ENCODE data around the gene GPRASP3. TPM values are rescaled to one million over a fixed set of nuclear protein-coding genes. Genes with fewer than 3 reads are reported as not detected.
A peak's percentile ranks its signal among the peaks of the same experiment; 100 is the strongest.
"Not testable (repeated sequence)": the region's sequence is repeated elsewhere in the genome, so short reads cannot be mapped to it uniquely, and the experiment has no call there.

GPRASP3 gene, protein sequence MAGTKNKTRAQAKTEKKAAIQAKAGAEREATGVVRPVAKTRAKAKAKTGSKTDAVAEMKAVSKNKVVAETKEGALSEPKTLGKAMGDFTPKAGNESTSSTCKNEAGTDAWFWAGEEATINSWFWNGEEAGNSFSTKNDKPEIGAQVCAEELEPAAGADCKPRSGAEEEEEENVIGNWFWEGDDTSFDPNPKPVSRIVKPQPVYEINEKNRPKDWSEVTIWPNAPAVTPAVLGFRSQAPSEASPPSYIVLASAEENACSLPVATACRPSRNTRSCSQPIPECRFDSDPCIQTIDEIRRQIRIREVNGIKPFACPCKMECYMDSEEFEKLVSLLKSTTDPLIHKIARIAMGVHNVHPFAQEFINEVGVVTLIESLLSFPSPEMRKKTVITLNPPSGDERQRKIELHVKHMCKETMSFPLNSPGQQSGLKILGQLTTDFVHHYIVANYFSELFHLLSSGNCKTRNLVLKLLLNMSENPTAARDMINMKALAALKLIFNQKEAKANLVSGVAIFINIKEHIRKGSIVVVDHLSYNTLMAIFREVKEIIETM
- 10 to 100 TPM in 1 of 10 donors, 1 to 10 TPM in 9; 6.4 to 10.0 (median 7.6) TPM for polyA plus RNA-seq (ENCODE audit: insufficient read length in 10 of 10)
- long read RNA-seq, donor 1: 0 reads
- long read RNA-seq, donor 2: 0 reads
- long read RNA-seq, donor 3: 0 reads
- long read RNA-seq, donor 4: 0 reads
- long read RNA-seq, donor 5, full-length matches to known transcripts: 1 of 1 reads
- long read RNA-seq, donor 5, partial matches to known transcripts: 0 of 1 reads
- long read RNA-seq, donor 5, other reads (novel, unspliced or antisense): 0 of 1 reads
- long read RNA-seq, donor 6, full-length matches to known transcripts: 2 of 2 reads
- long read RNA-seq, donor 6, partial matches to known transcripts: 0 of 2 reads
- long read RNA-seq, donor 6, other reads (novel, unspliced or antisense): 0 of 2 reads
- long read RNA-seq, donor 7, partial matches to known transcripts: 0 of 1 reads
- long read RNA-seq, donor 7, other reads (novel, unspliced or antisense): 0 of 1 reads
- long read RNA-seq, donor 8: 0 reads
- long read RNA-seq, donor 9: 0 reads

DNA sequence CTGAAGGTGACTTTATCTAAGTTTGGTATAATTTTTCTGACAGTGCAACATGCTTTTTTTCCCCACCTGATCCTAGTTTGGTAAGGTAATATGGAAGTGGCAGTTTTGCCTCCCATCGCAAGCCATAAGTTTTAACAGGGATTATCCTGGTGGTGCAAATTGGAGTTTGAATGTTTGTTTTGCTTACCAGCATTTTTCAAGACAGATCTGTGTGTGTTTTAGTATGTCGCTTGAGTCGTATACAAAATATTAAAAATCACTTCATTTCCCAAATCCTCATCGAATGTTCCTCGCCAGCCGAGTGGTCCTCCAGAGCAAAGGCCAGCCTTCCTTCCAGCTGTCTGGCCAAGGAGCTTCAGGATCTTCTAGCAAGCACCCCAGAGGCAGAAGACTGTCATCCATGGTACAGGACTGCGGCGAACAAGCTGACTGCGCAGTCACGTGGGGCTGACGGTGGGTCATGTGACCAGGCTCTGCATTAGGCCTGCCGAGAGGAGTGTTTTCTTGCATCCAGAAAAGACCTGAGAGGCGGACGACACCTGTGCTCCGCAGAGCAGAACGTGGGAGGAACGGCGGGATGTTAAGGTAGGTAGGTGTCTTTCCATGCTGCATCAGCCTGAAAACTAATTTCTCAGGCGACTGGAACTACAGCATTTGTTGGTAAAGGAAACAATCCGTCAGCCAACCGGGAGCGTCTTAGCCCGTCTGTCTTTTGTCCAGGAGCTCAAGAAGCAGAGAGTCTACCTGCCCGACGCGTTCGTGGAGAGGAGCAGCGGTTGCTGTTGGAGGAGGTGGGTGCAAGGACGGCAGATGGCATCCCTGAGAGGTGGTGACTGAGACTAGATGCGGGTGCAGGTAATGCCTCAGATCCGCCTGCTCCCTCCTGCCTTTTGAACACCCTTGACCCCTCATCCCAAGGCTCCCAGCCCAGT lies at the start of gene GPRASP3:
Gene GPRASP3 (plus strand): TSS at position 507 of the 932 bp plus-strand sequence. CDS start 28,253 bp downstream, outside the sequence.
- peak; percentile 65 to 86 (median 73) for DNase-seq

DNA sequence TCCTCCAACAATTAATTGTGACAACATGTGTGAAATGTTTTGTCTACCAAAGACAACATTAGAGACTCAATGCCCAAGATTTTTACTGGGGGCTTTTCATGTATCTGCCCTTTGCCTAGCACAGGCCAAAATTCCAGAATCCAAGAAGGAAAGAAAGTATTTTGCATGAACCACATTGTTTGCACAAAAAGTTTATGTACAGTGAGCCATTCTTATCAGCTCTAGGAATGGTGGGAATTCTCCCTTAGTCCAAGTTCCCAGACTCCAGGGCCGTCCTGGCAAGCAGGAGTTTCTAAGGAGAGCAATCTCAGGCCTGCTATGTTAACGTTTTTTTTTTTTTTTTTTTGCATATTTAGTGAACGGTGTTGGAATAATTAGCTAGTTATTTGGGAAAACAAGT lies 47.7 kb upstream of the GPRASP3 start:
- DNase-seq: no peak

DNA sequence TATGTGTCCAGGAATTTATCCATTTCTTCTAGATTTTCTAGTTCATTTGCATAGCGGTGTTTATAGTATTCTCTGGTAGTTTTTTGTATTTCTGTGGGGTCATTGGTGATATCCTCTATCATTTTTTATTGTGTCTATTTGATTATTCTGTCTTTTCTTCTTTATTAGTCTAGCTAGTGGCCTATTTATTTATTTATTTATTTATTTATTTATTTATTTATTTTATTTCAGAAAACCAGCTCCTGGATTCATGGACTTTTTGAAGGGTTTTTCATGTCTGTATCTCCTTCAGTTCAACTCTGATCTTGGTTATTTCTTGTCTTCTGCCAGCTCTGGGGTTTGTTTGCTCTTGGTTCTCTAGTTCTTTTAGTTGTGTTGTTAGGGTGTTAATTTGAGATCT lies 43.1 kb upstream of the GPRASP3 start:
- not testable (repeated sequence) for DNase-seq

DNA sequence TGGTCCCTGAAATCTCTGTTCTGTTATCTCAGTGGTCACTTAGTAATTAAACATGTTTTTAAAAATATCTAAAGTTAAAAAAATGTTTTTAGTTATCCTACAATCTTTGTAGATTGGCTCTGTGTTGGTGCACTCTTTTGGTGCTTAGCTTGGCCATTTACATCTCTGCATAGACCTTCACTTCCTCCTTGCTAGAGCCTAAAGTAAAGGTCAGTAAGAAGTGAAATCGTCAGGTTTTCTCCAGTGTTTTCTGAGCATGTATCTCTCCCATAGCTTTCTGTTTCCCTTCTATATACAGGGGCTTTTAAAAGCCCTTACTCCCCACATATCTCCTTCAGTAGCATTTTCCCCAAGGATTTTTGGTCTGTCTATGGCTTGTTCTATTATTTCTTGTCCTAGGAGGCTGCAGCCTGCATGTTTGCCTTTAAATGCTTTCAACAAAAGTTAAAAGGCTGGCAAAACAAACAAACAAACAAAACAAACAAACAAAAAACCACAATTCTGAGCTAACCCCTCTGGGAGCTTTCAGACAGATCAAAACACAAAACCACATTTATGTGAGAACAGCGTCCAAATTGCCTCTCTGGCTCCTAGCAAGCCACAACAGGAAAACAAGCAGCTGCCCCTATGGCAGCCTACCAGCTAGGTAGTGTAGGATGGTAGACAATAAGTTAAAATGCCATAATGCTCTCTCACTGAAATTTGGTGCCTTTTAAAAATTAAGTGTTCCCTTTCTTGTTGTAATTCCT lies 35.6 kb upstream of the GPRASP3 start:
- DNase-seq: no peak

DNA sequence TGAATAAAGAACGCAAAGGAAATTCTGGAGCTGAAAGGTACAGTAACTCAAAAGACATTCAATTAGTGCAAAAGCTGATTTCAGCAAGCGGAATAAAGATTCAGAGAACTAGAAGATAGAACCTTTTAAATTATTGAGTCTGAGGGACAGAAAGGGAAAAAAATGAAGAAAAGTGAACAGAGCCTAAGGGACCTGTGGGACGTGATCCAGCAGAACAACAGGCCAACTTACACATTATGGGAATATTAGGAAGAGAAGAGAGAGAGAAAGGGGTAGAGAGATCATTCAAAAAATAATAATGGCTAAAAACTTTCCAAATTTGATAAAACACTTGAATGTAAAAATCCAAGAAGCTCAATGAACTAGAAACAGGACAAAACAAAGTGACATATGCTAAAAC lies 25.8 kb upstream of the GPRASP3 start:
- DNase-seq: peak in 1 of 3 donors; percentile 52

DNA sequence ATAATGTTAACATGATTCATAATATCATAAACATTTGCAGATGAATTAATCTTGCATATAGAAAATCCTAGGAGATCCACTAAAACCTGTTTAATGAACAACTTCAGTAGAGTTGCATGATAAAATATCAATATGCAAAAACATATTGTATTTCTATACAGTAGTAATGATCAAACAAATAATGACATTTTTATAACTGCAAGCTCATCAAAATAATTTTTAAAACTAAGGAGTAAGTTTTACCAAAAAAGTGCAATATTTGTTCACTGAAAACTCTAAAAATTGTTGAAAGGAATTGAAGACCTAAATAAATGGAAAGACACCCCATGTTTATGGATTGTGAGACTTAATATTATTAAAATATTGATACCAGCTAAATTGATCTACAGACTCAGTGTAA lies 24.2 kb upstream of the GPRASP3 start:
- no peak for DNase-seq

DNA sequence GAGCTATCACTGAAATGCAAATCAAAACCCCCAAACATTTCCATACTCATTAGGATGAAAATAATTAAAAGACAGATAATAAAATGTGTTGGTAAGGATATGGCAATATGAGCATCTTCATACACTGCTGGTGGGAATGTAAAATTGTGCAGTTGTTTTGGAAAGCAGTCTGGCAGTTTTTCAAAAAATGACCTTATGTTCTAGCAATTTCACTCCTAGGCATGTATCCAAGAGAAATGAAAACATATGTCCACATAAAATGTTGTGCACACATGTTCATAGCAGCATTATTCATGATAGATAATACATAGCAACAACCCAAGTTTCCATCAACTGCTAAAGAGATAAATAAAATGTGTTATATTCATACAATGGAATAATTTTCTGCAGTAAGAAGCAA lies 23.0 kb upstream of the GPRASP3 start:
- peak; percentile 63 to 87 (median 76) for DNase-seq

DNA sequence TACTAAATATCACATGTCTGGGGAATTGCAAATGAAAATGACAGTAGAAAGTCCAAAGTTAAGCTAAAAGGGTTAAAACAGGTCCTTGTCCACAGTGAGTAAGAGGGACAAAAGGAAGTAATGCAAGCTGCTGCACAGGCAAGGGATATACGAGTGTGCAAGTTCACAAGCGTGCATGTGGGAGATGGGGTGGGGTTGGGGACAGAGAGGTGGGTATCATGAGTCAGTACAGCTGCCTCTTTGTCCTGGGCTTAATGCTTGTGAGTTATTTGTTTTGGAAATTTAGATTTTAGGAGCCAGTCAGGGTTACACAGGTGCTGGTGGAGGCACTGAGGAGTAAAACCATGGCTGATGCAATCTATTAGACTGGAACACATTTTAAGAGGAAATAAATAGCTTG lies 11.6 kb upstream of the GPRASP3 start:
- DNase-seq: no peak

DNA sequence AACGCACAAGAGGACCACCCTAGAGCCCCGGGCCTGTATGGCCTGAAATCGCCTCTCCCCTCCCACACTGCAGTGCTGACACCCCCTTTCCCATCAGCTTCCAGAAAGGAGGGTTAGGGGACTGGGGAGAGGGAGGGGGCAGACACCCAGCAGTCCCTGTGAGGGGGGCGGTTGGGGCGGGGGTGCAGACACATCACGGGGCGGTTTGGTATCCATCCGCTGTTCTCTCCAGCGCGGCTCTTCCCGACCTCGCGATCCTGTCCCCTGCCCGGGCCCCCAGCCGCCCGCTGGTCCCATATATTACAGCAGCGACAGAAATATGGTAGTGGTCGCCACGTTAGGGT lies 8.7 kb upstream of the GPRASP3 start:
- no peak for DNase-seq

DNA sequence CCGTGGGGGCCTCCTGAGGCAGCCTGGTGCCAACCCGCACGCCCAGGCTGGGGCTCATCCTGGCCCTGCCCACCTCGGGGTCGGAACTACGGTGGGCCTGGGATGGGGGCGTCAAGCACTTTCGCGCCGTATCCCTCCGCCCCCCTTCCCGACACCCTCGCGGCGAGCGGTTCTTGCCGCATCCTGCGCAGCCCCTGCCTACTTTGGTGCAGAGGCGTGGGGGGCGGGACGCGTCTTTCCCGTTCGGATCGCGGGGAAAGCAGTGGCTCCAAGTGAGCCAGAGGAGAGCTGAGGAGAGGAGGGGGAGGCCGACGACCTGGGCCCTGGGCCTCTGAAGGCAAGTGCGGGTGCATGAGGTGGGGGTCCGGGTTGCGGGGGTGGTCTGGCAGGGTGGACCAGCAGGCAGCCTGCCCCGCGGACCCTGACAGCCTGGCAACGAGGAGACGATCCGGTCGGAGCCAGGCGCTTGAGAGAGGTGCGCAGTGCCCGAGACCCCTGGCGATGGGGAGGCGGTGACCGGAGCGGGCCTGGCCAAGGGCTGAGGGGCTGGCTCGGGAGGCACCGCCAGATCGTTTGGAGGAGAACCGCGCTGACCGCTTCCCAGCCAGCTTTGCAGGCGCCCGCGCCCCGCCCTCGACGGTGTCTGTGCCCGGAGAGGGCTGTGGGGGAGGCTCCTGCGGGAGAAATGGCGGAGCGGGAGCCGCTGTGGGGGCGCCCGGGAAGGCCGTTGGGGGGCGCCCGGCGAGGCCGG lies 8.2 kb upstream of the GPRASP3 start, which contains the start of gene GPRASP2:
Gene GPRASP2 (plus strand): TSS at position 233 of the 751 bp plus-strand sequence. CDS start 2,422 bp downstream, outside the sequence.
- DNase-seq: peak in 2 of 3 donors; percentile 60 to 87

DNA sequence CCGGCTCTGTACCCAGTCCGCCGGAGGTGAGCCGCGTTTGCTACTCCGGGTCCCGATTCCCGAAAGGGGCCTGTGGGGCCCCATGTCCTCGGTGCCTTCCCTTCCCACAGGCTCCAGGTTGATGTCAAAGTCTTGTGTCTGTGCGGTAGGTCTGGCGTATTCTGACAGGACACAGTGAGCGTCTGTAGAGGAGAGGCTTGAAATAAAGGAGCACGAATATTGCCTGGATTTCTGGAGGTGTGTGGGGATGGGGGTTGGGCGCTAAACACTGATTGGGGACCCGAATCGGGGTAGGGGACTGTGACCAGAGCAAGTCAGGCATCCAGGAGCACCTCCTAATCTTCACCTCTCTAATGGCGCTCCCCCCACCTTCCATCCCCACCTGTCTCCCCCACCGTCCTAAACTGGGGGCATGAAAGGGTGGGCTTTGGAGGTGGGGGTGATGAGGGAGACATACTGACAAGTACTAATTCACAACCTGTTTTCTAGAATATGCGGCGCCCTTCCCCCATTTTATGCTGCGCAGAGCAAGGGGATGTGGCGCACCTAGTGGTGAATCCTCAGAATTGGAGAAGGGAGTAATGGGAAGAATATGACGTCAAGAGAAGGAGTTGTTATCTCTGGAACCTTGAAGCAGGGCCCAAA lies 7.4 kb upstream of the GPRASP3 start:
- peak in 2 of 3 donors; percentile 74 to 87 for DNase-seq

DNA sequence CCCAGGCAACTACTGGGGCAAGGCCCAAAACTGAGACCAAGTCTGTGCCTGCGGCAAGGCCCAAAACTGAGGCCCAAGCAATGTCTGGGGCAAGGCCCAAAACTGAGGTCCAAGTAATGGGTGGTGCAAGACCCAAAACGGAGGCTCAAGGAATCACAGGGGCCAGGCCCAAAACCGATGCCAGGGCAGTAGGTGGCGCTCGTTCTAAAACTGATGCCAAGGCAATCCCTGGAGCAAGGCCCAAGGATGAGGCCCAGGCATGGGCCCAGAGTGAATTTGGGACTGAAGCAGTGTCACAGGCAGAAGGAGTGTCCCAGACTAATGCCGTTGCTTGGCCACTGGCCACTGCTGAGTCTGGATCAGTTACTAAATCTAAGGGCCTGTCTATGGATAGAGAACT lies 5.5 kb upstream of the GPRASP3 start:
- no peak for DNase-seq

DNA sequence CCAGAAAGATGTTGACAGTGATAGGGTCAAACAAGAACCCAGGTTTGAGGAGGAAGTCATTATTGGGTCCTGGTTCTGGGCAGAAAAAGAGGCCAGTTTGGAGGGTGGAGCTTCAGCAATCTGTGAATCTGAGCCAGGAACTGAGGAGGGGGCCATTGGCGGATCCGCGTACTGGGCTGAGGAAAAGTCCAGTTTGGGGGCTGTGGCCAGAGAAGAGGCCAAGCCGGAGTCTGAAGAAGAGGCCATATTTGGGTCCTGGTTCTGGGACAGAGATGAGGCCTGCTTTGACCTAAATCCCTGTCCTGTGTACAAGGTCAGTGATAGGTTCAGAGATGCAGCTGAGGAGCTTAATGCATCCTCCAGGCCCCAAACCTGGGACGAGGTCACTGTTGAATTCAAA lies 4.6 kb upstream of the GPRASP3 start:
- DNase-seq: no peak

DNA sequence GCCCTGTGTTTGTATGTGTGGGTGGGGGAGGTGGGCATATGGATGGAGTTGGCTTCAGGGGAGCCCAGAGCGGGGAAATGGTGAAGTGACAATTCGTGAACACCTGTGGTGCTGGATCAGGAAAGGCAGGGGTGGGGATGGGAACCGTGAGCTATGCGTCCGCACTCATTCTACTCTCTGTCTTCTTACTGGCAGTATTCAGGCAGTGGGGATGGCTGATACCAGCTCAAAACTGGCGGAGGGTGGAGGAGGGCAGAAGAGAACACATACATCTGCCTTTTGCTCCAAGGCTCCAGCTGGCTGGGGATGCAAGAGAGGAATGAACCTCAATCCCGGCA lies 595 bp downstream of the GPRASP3 start:
- DNase-seq: not testable (repeated sequence)

DNA sequence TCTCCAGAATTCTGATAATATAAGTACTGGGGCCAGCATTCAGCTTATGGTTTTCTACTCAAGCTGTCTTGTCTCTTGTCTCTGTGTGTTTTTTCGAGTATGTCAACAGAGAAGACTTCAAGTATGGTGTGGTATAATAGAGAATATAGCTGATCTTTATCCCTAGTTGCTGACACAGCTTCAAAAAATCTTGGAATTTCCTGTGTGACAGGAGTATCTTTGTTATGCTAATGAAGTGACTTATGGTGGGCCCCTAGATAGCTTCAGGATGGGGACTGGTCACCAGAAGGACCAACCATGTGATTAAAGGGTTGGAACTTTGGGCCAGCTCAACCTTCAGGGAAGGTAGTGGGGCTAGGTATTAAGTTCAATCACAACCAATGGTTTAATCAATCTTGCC lies 2.9 kb downstream of the GPRASP3 start:
- DNase-seq: no peak

DNA sequence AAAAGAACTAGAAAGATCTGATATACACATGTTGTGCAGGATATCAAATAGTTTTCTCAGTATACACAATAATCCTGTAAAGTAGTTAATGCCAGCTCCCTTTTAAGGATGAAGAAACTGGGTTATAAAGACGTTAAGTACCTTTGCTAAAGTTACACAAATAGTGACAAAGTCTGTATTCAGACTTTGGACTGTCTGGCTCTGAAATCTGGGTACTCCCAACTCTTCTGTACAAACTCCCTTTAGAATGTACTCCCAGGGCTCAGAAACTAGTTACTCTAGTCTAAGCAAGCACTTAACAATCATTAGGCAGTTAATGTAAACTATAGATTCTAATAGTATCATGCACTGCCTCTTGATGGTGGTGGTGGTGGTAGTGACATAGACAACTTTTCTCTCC lies 7.2 kb downstream of the GPRASP3 start:
- DNase-seq: no peak

DNA sequence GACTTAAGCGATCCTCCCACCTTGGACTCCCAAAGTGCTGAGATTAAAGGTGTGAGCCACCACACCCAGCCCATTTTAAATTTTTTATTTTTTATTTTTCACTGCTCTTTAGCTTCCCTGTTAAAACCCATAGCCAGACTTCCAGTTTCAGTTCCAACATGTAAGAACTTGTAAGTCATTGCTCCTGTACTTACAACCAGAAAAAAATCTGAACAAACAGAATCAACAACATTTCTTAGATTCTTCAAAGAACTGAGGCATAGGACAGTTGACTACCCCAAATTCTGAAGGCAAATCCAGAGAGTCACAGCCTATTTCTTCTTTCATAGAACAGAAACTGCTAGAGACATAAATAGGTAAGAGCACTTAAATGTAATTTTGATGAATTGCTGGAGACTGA lies 8.1 kb downstream of the GPRASP3 start:
- DNase-seq: no peak

DNA sequence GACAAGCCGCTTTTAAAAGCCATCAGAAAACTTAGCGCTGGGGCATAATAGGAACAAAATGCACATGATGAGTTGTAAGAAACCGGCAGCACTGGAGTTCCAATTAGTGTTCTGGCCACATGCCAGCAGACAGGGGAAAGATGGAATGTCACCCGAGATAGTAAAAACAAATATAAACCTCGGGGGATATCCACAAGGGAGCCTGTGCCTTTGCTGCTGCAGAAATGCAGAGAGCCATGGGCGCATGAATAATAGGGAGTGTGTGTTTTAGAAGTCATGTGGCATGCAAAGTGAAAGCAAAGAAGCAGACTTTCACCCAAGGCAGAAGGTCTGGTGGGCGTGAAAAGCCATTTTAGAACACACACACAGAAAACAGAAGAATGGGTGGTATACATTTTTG lies 19.1 kb downstream of the GPRASP3 start:
- peak in 2 of 3 donors; percentile 2 to 6 for DNase-seq

DNA sequence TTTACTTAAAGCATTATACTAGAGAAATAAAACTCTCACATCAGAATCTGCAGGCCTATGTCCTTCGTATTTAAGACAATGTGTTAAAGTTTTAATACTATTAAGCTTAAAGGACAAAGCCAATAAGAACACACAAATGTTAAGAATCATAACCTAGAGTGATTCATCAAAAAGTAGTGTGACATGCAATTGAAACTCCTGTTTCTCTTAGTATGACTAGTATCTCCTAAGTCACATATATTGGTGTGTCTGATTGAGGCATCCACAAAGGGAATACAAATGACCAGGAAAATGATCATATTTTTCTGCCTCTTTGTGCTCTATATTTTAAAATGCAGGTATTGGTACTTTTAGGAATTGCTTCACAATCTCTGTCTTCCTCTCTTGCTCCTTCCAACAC lies 23.8 kb downstream of the GPRASP3 start:
- DNase-seq: no peak
